ENCODE measurements around the gene PRKAB1.
"Not testable (repeated sequence)": the region's sequence is repeated elsewhere in the genome, so short reads cannot be mapped to it uniquely, and the experiment has no call there.

The PRKAB1 gene

DNA sequence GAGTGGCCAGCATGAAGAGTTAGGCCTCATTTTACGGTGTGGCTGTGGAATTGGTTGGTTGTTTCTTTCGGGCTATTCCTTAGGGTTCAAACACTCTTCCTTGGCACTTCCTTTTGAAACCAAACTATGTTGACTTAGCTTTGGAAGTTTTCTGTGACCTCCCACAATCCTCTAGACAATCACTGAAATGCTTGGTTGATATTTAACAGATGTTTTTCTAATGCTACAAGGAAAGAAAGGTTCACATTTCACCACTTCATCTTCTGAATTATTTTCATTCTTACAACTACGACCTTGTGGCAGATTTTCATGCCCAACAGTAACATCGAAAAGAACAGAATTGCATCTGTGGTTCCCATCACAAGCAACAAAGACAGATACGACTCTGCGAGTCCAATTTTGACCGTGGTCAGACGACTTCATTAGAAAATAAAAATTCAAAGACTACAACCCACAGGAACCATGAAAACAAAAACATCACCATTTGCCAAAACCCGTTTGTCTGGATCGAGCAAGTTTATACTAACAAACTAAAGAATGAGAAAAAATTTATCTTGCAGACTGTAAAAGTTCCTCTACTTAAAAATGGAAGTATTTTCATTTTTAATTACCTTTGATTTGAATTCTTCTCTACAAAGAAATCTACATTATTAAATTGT is 16.9 kb downstream of the PRKAB1 start:
- no peak for DNase-seq (ENCODE audit: low spot score)

DNA sequence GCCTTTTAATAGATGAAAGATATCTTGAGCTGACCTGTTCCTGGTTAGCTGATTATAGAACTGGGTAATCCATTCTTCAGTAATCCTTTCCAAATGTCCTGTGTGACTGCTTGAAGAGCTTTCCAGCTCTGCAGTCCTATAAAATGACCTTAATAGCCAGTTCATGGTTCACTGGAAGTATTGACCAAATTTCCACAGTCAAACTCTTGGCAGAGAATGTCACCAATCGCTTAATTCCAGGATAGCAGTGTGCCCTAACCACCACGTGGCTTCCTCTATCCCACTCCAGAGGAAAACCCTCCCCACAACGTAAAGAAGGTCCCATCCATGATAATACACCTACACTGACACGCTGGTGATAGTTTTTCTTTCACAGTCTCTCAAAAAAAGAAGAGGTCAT is 17.4 kb downstream of the PRKAB1 start:
- no peak for DNase-seq (ENCODE audit: low spot score)

DNA sequence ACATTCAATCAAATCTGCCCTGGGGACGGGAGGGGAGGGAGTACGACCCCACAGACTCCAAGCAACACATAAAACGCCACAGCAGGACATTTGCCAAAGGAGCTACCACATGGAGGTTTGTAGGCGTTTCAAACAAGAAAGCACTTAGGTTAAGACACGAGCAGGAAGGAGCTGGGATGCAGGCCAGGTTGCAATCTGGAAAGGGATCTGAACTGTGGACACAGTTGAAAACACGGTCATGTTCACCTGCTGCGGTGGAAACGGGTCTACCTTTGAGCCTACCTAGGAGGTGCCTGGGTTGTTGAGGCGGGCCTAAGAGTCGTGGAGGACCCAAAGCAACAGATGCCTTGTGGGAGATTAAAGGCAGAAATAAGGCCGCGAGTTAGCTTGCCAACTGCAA is 18.4 kb downstream of the PRKAB1 start:
- no peak for DNase-seq (ENCODE audit: low spot score)

DNA sequence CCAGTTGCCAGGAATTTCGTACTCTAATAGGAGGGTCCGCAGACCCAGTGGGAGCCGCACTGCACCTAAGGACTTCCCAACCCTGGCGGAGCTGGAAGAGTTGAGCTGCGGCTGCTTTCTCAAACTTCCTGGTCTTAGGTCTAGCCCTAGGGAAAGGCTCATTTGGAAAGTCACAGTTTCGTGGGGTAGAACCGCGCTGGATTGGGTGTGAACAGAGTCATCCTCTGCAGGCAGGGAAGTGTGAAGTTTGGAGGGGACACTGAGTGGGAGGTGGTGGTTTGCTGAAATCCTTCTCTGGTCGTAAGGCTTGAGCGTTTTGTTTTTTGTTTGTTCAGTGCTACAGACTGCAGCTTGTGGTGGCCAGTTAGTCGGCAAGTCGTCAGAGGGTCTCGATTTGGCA is 18.8 kb downstream of the PRKAB1 start:
- no peak for DNase-seq (ENCODE audit: low spot score)

DNA sequence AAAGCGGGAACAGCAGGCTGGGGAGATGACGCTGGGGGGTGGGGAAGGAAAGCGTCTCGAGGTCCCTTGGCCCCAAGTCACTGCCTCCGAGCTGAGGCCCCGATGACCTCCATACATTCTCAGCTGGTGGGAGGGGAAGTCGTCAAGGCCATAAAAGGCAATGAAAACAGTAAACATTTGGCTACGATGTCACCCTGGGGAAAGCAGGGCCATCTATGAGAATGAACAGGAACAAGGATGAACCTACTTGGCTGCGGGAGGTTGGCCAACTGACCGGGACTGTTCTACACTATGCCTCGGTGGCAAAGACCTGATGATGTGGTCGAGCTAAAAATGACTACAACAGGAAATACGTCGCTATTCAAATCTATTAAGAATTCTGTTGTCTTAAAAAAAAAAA is 19.5 kb downstream of the PRKAB1 start:
- DNase-seq (ENCODE audit: low spot score): no peak

DNA sequence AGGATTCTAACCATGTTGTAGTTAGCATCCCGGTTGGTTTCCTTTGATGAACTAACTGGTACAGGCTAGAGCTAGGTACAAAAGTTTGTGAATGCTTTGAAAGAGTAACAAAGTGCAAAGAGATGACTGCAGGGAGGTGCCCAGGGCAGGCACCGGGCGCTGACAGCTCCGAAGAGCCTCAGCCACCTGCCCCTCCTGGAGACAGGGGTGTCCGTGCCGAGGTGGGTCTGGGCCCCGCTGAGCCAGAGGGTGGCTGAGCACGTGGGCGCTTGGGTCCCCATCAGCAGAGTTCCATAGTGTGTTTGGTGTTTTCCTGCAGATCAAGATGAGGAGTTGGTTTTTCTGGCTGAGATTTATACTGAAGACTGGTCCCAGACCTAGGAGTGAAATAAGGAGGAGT is 19.9 kb downstream of the PRKAB1 start:
- DNase-seq (ENCODE audit: low spot score): no peak

DNA sequence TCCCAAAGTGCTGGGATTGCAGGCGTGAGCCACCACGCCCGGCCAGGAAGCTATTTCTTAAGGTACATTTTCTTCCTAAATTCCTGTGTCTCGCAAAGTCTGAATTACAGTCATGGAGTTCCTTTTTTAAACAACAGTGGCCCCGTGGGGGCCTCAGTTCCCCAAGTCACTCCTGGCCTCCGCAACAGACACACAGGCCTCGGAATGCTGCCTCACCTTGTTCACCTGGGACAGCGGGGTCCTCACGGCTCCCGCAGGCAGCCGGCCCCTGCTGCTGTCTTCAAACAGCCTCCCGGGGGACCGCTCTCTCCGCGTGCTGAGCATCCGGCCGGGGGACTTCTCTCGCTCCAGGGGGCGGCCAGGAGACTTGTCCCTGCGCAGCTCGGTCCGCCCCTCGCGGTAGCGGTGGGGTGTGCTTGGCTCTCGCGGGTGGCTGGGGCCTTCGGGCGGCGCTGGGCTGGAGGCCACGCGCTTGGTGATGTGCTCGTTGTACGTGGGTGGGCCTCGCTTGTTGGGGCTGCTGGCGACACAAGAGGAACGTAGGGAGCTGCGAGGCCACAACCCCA is 22.1 kb downstream of the PRKAB1 start:
- no peak for DNase-seq (ENCODE audit: low spot score)

DNA sequence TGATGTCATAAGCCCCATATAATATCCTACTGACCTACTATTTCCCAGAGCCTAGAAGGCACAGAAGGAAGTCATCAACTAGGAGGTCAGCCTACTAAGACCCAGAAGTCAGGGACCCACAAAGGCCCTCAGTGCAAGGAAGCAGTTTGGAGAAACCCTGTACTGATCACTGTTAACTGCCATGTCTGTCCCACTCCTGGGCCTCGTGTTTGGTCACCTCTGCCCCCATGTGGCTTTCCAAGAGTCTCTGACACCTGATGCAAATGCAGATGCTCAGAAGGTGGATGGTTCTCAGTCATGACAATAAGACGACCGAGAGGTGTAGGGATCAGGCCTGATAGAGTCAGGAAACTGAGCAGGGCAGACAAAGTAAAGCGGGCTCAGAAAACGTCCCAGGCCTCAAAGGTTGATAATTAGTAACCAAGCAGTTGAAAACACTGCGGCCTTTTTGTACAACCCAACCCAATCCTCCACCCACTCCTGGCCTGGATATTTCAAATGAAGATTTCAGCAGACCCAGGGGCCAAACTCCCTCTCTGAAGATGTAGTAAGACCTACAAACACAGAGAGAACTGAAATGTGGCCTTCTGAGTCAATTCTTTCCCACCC is 23.4 kb downstream of the PRKAB1 start:
- no peak for DNase-seq (ENCODE audit: low spot score)

DNA sequence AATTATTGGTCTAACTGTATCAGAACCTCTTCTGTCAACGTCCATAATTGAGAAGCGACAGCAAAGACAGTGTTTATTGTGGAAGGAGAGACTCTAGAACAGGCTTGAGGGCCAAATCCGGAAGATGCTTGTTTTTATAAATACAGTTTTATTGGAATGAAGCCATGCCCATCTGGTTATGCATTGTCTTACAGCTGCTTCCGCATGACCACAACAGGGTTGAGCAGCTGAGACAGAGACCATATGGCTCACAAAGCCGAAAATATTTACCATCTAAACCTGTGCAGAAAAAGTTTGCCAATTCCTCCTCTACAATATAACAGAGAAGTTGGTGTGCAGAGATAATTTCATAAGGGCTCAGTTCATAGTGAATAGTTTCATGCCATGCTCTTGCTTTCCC is 24.5 kb downstream of the PRKAB1 start:
- no peak for DNase-seq (ENCODE audit: low spot score)

DNA sequence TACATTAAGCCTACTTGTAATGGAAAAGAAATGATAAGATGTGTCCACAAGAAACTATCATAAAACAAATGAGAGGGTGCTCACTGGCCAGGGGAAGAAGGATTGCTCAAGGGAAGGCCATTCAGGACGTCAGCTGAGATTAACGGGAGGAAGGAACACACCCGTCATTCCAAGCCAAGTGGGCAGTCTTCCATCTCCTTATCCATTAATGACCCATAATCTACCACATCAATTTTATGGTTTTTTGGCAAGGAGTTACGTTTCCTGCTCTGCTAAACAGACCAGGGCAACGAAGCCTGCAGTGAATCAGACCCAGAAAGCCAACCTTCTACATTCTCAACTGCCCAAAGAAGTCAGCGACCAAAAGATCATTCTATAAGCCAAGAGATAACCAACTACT is 25.1 kb downstream of the PRKAB1 start:
- no peak for DNase-seq (ENCODE audit: low spot score)

DNA sequence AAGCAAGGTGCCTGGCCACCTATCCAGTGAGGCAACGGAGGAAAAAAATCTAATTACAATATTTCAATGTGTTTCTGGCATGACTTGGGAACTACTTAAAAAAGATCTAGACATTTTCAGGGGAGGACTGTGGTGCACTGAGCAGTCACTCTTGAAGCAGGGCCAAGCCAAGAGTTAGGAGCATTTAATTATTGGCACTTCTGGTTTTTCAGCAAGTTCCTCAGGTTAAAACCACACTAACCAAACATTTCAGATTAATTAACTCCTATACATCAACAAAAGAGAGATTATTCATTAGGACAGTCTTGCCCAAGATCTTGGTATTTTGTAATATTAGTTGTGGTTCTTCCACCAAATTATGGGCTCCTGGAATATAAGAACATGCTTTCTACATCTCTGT is 25.6 kb downstream of the PRKAB1 start:
- DNase-seq (ENCODE audit: low spot score): no peak

DNA sequence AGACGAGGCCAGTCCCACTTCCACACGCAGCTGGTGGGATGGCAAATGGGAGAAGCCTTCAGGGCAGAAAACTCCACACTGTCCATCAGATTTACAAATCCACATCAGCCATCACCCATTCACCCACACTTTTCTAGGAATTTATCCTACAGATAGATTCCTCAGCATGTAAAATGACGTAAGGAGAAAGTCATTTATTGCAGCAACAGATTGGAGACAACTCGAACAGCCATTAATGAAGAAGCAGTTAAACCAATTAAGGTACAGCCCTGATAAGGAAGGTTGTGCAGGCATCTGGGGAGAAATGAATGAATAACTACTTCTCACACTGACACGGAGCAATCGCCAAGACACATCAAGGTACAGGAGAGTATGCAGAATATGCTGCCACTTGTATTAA is 26.2 kb downstream of the PRKAB1 start:
- no peak for DNase-seq (ENCODE audit: low spot score)

DNA sequence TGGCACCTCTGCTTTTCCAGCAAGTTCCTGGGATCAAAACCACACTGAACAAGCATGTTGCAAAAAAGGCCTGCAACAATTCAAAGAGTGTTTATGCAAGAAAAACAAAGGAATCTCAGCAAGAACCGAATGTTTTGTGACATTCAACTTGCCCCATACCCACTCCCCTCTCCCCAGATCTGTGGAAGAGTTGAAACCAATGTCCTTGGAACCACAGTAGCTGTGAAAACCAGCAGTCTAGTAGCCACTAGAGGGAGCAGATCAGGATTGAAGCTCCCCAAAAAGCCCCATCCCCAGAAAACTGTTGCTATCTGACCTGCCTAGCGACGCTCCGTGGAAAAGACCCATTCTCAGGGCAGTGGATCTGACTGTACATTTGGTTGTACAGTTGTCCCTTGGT is 27.1 kb downstream of the PRKAB1 start:
- DNase-seq (ENCODE audit: low spot score): peak; percentile 22

DNA sequence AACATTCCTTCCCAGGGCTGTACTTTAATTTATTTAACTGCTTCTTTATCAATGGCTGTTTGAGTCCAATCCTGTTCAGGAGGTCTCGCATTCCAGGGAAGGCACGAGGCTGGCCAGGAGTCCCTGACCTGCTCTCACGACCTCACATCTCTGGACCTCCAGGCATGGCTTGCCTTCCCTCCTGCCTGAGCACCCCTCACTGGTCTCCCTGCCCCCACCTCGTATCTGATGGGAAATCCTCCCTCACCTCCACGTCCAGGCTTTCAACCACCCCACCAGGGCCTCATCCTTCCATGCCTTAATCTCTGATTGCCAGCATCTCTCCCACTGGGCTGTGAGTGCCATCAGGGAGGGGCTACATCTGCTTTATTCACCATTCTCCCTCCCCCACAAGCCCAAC is 29.0 kb downstream of the PRKAB1 start:
- DNase-seq (ENCODE audit: low spot score): no peak

DNA sequence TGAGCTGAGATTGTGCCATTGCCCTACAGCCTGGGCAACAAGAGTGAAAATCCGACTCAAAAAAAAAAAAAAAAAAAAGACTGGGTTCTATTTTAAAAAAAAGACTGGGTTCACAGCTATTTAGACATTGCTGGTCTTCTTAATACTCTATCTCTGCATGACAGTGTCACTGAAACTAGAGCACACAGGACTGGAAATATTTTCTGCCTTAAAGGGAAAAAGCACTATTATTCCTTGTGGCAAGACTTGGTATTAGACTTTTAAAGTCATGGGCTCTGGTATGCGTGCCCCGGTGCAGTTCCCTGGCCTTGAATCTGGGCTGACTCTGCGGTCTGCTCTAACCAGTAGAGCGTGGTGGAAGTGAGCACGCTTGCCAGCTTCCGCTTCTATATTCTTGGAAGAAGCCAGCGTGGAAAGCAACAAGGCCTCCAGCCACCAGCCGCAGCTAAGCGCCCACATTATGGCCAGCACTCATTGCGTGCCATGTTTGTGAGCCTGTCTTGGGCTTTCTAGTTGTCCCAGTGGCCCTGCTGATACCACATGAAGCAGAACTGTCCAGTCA is 31.3 kb downstream of the PRKAB1 start:
- DNase-seq (ENCODE audit: low spot score): no peak

DNA sequence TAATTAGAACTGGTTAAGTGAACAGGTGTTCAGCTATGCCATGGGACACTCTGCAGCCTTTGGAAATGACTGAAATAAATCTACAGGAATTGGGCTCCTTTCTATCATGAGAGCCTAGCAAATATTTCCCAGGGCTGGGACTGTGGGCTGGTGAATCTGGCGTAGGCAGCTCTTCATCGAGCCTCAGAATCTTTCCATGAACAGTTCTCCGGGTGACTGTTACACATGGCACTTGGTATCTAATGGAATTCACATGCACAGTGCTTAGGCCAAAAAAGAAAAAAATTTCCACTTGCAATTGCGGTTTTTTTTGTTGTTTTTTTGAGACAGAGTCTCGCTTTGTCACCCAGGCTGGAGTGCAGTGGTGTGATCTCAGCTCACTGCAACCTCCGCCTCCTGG is 32.1 kb downstream of the PRKAB1 start:
- no peak for DNase-seq (ENCODE audit: low spot score)

DNA sequence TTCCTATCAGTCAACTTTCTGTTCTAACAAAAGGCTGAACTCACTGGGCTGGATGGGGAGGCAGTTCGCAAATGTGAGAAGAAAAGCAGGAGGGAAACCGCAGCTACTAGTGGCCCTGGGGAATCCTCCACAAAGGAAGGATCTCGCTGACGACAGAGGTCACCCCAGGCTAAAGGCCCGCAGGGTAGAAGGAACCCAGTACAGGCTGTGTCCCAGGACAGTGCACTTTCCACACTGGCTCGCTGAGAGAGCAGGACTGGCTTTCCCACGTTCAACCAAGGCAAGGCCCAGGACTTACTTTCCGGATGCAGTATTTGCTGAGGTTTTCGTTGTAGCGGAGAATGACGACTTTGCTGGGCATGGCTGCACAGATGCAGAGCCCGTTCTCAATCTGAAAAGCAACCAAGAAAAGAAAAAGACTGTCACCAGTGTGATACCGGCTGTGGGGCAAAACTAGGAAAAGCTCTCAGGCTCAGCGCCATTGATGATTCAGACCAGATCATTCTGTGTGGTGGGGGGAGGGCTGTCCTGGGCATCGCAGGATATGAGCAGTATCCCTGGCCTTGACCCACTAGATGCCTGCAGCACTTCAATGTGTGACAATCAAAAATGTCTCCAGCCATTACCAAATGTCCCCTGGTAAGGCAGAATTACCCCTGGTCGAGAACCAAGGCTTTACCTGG is 36.3 kb downstream of the PRKAB1 start:
- DNase-seq (ENCODE audit: low spot score): no peak

DNA sequence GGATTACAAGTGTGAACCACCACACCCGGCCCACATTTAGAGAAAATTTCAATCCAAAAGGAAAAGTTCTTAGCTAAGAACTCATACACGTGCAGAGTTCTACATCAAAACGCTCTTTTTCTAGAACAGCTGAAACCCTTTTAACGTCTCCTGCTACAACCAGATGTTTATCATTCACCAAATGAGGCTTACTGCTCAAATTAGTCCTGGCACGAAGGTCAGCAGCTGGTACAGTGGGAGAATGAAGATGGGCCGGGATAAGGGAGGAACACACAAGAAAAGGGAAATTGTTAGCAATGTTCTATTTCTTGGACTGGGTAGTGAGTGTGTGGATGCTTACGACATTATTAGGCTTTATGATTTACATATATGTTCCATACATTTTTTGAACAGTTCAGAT is 37.2 kb downstream of the PRKAB1 start:
- DNase-seq (ENCODE audit: low spot score): no peak

DNA sequence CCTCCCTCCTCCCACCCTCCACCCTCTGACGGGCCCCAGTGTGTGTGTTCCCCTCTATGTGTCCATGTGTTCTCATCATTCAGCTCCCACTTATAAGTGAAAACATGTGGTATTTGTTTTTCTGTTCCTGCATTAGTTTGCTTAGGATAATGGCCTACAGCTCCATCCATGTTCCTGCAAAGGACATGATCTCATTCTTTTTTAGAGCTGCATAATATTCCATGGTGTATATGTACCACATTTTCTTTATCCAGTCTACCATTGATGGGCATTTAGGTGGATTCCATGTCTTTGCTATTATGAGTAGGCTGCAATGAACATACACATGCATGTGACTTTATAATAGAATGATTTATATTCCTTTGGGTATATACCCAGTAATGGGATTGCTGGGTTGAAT is 38.5 kb downstream of the PRKAB1 start:
- not testable (repeated sequence) for DNase-seq (ENCODE audit: low spot score)

DNA sequence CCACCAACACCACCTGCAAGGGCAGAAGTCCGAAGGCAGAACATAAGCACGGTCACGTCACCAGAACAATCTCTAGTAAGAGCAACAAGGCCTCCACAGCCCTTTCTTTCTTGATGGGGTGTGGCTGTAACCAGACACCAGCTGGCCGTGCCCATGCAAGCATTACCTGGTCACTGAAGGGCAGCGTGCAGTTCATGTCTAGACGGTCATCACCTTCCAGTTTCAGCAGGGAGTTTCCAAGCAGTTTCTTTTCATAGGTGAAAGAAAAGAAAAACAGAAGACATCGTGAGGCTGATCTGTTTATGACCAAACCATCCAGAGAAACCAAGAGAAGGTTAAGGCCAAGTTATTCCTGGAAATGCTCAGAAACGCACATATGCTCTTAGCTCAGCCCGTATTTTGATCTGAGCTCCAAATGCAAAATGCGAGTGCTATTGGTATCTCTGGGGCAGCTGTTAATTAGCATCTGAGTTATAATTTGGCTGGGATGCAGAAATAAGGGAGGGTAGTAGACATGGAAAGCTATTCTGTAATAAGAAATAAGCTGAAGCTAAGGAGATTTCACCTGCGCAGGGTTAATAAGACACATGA is 42.5 kb downstream of the PRKAB1 start:
- no peak for DNase-seq (ENCODE audit: low spot score)

DNA sequence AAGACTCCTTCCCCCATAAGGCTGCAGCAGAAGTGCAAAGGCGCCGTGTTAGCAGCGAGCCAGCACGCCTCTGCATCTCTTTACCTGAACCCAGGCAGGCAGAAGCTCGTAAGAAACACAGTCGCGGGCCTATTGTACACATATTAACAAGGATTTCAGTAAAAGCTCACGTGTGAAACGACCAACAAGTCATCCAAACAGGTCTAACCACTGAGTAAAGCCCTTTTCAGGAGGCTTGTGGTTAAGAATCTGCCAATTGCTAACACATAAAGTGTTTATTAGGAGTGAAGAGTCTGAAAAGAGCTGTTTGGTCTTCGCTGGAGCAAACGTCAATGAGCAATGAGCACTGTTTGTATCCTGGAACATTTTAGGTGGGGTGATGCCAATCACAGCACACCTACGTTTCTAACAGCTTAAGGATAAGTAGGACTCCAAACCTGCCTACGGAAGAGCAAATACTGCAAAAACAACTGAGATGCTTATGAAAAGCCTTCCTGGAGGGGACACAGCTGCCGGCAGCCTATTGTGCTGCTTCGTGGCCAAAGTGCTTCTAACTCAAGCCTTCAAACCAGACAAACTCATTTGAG is 43.1 kb downstream of the PRKAB1 start:
- no peak for DNase-seq (ENCODE audit: low spot score)

DNA sequence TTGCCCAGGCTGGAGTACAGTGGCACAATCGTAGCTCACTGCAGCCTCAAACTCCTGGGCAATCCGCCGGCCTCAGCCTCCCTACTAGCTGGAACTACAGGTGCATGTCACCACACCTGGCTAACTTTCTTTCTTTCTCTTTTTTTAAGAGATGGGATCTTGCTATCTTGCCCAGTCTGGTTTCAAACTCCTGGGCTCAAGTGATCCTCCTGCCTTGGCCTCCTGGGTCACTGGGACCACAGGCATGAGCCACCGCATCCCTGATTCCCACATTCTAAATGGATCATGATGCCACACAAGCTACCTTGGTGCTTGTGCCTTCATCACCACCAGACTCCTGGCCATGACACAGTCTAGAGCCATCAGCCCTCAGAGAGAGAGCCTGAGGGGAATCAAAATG is 43.8 kb downstream of the PRKAB1 start:
- no peak for DNase-seq (ENCODE audit: low spot score)
